ENCODE results near the gene PHLDA3.
"Not testable (repeated sequence)": the region's sequence is repeated elsewhere in the genome, so short reads cannot be mapped to it uniquely, and the experiment has no call there.

PHLDA3 gene

DNA sequence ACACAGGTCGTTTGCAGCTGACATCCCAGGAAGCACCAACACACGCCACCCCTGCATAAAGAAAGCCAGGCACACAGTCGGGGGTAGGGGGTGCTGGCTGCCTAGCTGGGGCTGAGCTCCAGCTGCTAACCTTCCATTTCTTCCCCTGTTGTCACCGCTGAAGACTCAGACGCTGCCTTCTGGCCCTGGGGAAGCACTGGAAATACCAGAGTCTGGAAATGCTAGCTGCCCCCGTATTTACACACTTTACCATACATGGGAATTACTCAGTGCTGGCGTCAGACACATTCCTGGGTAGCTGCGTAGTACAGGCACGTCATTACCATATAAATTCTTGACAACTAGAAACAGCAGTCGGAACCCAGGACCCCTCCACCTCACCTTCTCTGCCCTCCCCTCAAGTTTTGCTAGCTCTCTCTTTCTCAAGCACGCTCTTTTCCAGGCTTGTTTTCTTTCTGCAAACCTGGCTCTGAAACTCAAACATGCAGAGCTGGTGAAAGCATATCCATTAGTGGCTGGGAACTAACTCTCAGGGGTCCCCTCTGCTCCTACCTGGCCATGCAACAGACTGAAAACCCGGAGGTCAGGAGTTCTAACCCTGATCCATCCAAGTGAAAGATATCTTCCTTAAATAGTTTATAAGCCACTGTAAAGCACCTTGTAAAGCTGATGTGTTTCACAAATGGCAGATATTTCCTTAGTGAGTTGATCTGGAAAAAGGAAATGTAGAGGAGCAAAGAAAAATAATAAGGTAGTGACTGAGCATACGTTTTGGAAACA lies 34.6 kb upstream of the PHLDA3 start:
- DNase-seq (ENCODE audit: low read depth in 2 of 2), result no peak

DNA sequence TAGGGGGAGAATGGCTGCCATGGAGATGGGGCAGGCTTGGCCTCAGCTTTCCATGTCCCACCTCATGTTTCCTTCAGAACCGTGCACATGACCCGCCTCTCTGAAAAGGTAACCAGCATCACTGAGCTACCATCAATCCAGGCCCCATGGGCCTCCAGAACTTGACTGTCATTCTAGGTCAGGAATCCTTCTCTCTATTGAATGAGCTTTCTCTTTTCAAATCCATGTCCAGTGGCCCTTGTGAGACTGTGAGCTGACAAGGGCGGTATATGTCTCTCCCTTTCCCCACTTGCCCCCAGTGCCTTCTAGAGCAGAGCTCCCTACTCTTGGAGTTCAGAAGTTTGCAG lies 33.5 kb upstream of the PHLDA3 start:
- no peak for DNase-seq (ENCODE audit: low read depth in 2 of 2)

DNA sequence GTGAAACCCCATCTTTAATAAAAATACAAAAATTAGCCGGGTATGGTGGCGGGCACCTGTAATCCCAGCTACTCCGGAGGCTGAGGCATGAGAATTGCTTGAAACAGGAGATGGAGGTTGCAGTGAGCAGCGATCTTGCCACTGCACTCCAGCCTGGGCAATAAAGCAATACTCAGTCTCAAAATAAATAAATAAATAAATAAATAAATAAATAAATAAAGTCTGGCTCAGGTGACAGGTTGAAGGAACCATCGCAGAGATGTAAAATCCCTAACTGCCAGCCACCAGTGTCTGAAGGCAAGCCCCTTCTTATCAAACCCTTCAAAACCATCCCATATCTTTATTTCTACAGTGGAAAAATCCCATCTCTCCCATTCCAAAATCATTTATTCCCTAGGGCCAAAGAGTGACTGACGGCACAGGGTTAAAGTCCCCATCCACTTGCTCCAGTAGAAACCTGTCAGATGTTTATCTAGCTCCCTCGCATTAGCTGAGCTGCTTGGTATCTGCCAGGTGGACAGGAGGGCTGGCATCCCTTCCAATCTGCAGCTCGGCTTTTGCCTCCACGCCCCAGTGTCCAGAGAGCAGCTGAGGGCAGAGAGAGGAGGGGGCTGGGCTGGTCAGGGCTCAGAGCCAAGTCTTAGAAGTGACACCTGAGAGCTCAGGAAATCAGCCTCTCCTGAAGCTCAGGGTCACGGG lies 33.0 kb upstream of the PHLDA3 start:
- DNase-seq (ENCODE audit: low read depth in 2 of 2), result no peak

DNA sequence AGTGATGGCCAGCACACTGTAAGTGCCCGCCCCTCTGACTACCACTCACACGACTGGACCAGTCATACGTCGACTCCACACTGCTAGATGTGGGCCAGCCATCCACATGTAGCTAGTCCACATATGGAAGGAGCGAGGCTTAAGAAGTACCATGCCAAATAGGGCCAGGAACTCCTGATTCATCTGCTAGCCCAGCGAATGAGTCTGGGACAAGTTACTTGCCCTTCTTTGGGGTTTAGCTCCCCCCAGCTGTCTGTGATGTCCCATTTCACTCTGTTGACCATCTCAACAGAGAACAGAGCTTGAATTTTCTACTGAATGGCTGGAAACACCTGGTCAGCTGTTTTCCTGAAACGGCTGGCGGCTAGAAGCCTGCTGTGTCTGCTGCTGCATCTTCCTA lies 32.2 kb upstream of the PHLDA3 start:
- DNase-seq (ENCODE audit: low read depth in 2 of 2), result no peak

DNA sequence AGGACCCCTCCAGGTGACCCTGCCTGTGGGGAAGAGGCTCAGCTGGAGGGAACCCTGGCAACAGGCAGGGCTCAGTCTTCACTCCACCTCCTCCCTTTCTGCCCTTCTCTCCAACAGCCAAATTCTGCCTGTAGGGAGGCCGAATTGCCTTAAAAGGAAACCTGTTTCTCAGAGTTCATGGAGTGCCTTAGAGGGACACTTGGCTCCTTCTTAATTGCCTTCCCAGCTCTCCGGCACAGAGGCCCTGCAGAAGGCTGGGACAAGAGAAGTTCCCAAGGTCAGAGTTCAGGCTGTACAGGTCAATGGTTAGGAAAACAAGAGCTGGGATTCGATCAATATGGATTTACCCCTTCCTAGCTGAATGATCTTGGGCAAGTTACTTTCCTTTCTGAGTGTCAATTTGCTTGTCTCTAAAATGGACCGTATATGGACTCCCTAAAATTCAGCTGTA lies 31.7 kb upstream of the PHLDA3 start:
- no peak for DNase-seq (ENCODE audit: low read depth in 2 of 2)

DNA sequence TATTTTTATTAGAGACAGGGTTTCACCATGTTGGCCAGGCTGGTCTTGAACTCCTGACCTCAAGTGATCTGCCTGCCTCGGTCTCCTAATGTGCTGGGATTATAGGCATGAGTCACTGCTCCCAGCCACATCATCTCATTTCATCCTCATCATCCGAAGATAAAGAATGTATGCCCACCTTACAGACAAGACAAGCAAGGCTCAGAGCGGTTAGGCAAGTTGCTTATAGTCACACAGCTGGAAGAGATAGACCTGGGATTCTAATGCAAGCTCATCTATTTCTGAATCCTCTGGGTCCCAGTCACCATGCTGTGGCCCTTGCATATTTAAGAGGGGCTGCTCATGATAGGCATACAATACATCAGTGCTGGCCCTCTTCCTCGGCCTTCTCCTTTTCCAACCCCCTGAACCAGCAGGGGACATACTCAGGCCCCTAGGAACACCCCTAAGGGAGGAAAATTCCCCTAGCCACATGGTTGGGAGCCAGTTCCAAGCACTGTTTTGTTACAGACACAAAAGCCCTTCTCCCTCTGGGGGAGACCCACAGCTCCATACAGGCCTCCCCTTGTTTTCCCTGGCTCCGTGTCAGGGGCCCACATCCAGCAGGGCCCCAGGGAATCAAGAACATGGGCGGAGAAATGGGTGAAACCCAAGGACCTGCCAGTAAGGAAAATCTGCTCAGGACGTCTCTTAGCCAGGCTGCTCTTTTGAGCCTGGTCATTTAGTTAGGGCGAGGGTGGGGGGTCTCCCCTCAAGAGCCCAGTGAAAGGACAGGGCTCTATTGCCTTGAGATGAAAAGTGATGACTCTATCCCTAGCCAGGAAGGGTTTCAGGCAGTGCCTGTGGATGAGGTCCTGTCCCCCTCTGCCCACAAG lies 31.0 kb upstream of the PHLDA3 start:
- DNase-seq (ENCODE audit: low read depth in 2 of 2), result no peak

DNA sequence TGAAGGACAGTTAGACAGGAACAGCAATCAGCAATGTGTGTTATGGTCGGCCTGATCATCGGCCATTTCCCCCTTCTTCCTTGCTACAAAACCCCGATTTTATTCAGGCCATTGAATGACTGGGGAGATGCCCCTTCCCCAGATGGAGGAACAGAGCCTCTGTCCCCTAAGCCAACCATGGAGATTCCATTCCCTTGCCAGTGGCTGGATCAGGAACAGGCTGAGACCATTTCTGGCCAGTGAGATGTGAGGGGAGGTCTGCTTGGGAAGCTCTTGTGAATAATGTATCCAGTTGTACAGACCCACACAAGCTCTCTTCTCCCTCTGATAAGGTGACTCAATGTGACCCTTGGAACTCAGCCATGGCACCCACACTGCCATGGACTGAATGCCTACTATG lies 30.2 kb upstream of the PHLDA3 start:
- no peak for DNase-seq (ENCODE audit: low read depth in 2 of 2)

DNA sequence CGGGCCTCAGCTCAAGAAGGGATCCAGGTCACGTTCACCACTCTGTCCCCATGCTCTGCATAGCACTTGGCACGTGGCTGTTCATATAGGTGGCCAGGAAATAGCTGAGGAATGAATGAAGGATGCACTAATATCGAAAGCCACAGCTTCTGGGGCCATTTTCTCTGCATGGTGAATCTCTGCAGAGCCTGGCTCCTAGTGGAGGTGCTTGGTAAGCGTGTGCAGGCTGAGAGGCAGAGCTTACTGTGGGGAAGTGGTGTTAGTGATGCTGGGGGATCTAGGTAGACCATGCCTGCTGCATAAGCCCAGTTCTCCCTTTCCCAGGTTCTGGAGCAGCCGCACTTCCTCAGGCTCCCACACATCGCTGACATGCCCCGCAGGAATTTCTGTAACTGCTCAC lies 29.6 kb upstream of the PHLDA3 start:
- no peak for DNase-seq (ENCODE audit: low read depth in 2 of 2)

DNA sequence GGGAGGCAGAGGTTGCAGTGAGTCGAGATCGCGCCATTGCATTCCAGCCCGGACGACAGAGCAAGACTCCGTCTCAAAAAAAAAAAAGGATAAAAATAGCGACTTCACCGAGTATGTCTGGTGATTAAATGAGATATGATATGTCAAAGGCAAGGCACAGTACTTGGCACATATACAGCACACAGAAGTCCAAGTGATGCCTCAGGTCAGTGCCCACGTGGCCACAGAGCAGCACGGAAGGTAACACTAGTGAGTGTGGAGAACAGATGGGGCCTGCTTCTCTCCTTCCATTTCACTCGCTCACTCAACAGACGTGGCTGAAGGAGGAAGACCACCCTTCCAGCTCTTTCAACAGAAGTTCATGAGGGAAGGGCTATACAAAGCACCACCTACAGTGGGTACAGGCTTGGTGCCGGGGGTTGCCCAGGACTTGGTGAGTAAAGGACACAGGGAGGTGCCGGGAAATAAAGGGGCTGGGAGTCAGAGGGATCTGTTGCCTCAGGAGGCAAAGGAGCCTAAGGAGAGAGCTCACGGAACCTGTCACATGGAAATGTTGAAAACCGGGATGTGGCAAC lies 29.0 kb upstream of the PHLDA3 start:
- no peak for DNase-seq (ENCODE audit: low read depth in 2 of 2)

DNA sequence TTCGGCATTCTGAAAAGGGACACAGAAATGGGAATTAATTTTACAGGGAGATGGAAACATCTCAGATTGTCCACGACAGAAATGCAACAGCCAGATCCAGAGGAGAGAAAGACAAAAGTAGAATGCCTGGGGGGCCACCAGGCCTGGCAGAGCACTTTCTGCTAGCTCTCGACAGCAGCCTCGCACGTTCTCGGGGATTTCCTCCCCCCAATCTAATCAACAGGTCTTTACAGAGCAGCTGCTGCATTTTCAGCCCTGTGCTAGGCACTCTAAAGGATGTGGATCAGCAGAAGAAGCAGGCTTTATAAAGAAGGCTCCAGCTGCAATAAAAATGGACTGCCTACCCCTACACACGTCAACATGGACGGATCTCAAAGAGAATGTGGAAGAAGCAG lies 27.3 kb upstream of the PHLDA3 start:
- DNase-seq (ENCODE audit: low read depth in 2 of 2), result no peak

DNA sequence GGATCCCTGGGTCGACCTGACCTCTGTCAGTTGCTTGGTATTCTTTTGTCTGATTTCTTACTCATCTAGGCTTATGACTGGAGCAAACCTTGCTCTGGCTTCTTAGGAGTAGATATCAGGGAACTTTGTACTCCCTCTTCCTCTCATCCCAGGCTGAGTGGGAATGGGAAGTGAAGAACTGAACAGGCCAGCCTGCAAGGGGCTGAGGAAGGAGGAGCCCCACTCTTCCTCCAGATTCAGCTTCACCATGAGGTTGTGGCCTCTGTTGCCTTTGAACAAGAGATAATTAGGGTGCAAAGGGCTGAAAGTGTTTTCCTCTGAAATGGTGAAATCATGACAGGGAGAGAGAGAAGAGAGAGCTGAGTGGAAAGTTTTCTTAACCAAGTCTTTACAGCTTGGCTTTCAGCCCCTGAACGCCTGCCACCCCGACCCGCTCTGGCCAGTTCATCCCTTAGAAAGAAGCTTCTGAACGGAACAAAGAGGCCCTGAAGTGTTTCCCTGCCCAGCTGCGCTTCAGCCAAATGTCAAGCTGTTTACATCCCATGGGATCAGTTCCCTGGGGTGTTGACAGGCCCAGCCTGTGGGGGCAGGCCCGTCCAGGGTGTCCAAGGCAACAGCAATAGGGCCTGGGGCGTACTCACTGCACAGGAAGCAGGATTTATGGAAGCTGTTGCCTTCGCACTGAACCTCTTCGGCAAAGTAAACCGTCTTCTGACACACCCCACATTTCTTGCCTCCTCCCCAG lies 26.7 kb upstream of the PHLDA3 start:
- DNase-seq (ENCODE audit: low read depth in 2 of 2), result no peak

DNA sequence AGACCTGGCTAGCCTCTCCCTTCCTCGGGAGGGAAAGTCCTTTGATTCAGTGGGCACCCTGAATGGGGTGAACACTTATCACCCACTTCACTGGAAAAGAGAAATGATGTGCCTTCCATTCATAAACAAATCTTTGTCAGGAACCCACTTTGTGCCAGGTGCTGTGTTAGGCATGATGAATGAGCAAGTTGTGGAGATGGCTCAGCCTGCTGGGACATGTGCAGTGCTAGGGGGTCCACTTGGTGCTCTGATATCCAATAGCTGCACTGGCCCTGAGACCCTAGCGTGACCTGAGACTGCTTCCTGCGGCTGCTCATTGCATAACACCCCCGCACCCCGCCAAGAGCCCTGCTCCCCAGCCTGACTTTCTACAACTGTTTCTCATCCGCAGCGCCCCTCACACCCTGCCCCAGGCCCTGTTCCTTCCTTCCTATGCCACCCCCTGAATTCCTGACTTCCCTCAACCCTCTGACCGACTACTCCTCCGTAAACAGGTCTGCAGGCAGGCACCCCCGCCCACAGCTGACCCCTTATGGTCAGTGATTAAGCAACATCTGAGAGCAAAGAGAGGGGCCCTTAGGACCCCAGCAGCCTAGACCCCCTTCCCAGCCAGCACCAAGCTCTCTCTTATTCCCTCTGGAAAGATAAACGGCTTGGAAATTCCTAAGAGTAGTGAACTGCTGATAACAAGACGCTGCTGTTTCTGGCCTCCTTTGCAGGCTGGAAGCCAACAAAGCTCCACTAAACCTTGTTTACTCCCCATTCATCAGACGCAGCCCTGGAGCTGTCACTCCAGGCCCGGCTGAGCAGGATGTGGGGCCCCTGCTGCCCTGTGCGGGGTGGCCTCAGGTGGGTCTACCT lies 25.0 kb upstream of the PHLDA3 start:
- no peak for DNase-seq (ENCODE audit: low read depth in 2 of 2)

DNA sequence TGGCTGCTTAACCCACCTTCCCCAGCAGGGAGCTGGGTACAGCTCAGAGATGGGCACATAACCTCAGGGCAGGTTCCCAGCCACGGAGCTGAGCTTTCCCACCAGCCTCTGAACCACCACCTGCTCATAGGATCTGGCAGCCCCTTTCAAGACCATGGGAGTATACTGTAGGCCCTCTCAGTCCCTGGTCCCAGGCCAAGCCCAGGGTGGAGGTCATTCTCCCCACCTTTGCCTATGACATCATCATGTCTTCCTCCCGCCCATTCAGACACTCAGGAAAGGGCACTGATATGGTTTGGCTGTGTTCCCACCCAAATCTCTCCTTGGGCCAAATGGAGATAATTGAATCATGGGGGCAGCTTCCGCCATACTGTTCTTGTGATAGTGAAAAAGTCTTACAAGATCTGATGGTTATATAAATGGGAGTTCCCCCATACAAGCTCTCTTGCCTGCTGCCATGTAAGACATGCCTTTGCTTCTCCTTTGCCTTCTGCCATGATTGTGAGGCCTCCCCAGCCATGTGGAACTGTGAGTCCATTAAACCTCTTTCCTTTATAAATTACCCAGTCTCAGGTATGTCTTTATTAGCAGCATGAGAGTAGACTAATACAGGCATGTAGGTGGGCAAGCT lies 24.2 kb upstream of the PHLDA3 start:
- DNase-seq (ENCODE audit: low read depth in 2 of 2), result not testable (repeated sequence)

DNA sequence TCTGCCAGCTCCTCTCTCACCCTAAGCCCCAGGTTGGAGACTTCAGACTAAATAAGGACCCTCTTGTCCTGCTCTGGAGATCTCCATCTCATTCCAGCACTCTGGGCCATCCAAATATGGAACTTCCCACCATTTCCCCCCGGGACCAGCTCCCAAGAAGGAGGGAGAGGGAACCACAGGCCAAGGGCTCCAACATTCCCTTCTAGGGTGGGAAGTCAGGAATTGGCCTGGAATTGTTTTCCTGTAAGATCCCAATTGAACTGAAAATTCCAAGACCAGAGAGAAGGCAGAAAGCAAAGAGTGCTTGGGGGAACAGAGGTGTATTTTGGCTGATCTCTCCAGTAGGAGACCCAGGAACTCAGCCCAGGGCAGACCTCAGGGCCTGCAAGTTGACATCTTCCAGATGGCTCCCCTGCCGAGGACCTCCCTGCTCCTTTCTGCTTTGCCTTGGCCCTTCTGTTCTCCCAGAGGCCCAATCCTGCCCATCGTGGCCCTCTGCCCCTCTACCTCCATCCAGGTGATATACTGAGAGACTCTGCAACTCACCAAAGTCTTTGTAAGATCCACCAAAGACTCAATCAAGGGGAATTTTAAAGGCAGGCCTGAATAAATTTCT lies 23.0 kb upstream of the PHLDA3 start:
- no peak for DNase-seq (ENCODE audit: low read depth in 2 of 2)

DNA sequence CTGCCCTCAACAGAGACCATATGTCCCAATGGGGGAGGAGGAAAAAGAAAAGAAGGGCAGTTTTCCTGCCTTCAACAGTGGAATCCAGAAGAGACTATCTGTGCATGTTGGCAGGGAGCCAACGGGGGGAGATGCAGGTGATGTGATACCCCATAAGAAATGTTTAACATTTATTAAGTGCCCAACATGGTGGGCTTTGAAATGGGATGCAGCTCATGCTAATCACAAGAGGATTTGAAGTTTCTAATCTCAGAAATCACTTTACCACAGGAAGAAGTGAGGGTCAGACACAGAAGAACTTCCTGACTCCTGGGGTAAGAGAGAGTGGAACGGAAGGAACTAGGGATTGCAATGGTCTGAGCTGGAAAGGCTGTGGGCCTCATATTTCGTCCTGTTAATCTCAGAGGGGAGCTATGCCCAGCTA lies 21.7 kb upstream of the PHLDA3 start:
- no peak for DNase-seq (ENCODE audit: low read depth in 2 of 2)

DNA sequence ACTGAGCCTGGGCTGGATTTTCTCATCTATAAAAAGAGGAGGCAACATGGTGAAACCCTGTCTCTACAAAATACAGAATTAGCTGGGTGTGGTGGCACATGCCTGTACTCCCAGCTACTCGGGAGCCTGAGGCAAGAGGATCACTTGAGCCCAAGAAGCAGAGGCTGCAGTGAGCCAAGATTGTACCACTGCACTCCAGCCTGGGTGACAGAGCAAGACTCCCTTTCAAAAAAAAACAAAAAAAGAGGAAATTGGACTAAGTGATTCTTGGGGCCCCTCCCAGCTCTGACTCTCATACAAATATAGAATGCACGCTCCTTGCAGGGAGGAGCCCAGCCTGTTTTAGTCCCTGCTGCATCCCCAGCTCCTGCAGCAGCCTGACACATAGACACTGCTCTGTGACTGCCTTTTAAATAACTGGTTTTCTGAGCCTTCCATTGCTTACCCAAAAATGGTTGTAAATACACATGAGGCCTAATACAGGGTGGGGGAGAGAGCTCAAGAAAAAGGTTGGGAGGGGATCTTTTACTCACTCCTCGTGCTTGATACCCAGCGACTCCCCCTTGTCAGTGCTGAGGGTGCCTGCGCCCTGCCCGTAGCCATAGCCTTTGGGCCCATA lies 20.8 kb upstream of the PHLDA3 start:
- DNase-seq (ENCODE audit: low read depth in 2 of 2), result no peak

DNA sequence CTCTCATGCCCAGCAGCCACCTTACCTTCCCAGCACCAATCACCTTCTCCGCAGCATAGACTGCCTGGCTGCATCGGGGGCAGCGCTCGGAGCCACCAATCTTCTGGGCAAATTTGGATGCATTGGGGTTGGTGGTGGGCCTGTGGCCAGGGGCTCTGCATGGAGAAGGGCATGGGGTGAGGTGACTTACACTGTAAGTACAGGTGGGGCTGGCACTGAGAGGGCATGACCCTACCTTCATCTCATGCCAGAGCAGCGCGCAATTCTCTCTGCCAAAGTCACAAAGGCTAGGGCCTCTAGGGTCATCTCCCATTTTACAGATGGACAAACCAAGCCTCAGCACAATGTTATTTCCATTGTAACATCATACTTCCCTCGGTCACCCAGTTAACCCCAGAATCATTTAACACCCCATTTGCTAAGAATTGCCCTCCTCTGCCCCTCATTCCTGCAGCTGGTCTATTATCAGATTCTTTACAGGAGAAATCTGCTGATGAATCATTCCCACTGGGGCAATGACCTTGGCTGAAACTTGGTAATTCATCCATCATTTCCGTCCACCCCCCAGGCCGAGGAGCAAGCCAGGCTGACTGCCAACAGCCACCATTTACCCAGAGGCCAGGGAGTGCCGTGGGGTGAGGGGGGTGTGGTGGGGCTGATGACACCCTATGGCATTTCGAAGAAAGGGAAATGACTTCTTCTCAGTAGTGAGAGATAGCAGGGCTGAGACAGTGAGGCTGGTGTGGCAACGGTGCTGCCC lies 20.0 kb upstream of the PHLDA3 start:
- no peak for DNase-seq (ENCODE audit: low read depth in 2 of 2)

DNA sequence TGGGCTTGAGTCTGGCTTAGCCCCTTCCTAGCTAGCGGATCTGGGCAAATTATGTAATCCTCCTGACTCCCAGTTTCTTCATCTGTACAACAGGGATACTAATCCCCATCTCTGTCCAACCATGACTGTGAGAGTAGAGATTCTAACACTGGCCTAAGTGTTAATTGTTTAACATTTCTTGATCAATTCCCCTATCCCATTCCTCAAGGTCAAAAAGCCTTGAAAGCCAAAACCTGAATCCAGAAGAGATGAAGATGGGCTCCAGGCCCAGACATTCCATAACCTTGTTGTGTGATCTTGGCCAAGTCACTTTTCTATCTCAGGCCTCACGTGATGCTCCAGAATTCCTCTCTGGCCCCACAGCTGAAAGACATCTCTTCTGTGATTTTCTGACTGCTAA lies 18.8 kb upstream of the PHLDA3 start:
- DNase-seq (ENCODE audit: low read depth in 2 of 2), result no peak
